HL-60 (cell line): ENCODE results near the gene NUP93.

Source experiments
- DNase-seq, 2 experiments: peaks; one replicate each; pipeline ENCODE4 v3.0.0-alpha.2; 2010 to 2020; ENCODE audit warnings: low read depth in 1 of 2, low spot score in 1 of 2
- H3K27ac ChIP-seq: fragments of 250-450 bp; sonication (Bioruptor Pico); replicated peaks from 2 replicates; pipeline ENCODE4 v1.5.1; 2020; ENCODE audit warnings: mild to moderate bottlenecking, moderate library complexity
- H3K27me3 ChIP-seq: fragments of 250-450 bp; sonication (Bioruptor Pico); 2 replicates; pipeline ENCODE4 v1.5.1; 2021; ENCODE audit warnings: mild to moderate bottlenecking, moderate library complexity; ENCODE audit not compliant: insufficient read depth, poor library complexity, severe bottlenecking
- H3K4me3 ChIP-seq: replicated peaks from 2 replicates; pipeline ENCODE4 v1.5.1; 2011; ENCODE audit warnings: mild to moderate bottlenecking, control low read depth, low read length; ENCODE audit not compliant: insufficient read depth
- CTCF ChIP-seq: IDR thresholded peaks from one replicate; pipeline ENCODE4 v1.5.1; 2011; ENCODE audit warnings: low read length, control low read depth, inconsistent platforms; ENCODE audit not compliant: insufficient read depth
- GABPA ChIP-seq: IDR thresholded peaks from 2 replicates; pipeline ENCODE4 v1.6.1; 2012; ENCODE audit warnings: low read depth
- POLR2AphosphoS5 ChIP-seq: IDR thresholded peaks from 2 replicates; pipeline ENCODE4 v1.6.1; 2012; ENCODE audit warnings: low read depth
- SPI1 ChIP-seq: IDR thresholded peaks from 2 replicates; pipeline ENCODE4 v1.6.1; 2012; ENCODE audit warnings: low read depth, mild to moderate bottlenecking, borderline replicate concordance
- TF ChIP-seq, protein P1 (sequence below): IDR thresholded peaks from 2 replicates; pipeline ENCODE4 v1.6.1; 2012; ENCODE audit warnings: low read depth; ENCODE audit not compliant: insufficient replicate concordance

Gene NUP93

DNA sequence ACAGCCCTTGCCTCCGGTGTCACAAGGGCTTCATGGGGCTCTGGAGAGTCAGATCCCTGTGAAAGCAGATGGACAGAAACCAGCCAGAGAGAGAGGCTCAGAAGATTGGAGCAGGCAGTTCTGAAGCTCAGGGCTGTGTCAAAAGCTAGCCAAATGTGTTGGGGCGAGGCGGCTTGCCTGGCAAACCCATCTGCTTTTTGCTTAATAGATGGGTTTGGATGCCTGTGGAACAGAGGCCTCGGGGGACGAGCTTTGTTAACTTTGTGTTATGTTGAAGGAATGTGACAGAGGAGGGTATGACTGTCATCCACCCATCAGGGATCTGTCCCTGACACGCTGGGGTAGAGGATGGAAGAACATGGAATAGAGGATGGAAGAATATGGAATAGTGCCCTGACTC, 114.1 kb downstream of the NUP93 start:
- no peaks in the 10 kb centered on the region for H3K27me3 ChIP-seq

DNA sequence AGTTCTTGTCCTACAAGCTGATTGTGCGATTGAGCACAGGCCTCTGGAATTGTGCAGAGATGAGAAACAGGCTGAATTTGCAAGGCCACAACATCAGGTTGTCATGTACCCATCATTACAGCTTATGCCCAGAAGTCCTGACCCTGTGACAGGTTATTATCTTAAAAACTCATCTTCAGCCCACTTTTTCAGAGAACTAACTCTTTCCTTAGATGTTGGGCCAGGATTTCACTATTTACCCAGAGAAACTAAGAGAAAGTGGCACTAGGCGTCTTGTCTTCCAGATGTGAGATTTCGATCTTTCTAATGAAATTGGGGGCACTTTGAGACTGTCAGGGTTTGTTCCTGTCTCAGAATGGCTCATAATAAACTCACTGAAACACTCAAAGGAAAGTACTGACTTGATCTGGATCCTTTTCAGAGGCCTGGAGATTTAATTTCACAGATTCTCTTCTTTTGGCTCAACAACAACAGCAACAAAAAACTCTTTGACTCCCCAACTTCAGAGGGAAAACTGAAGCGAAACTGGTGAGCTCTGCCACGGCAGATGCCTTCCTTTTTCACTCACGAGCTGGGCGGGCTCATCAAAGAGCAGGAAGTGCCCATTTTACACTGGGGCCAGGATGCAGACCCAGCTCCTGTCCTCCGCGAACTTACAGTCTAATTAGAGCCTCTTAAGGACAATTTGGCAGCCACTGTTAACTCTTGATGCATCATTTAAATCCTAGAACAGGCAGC, 117.4 kb downstream of the NUP93 start:
- no peak for DNase-seq
- H3K27me3 ChIP-seq: no peaks in the 10 kb centered on the region
- H3K4me3 ChIP-seq: no peak overlapping the region
- no peak overlapping the region for H3K27ac ChIP-seq
- TF ChIP-seq, protein P1, sequence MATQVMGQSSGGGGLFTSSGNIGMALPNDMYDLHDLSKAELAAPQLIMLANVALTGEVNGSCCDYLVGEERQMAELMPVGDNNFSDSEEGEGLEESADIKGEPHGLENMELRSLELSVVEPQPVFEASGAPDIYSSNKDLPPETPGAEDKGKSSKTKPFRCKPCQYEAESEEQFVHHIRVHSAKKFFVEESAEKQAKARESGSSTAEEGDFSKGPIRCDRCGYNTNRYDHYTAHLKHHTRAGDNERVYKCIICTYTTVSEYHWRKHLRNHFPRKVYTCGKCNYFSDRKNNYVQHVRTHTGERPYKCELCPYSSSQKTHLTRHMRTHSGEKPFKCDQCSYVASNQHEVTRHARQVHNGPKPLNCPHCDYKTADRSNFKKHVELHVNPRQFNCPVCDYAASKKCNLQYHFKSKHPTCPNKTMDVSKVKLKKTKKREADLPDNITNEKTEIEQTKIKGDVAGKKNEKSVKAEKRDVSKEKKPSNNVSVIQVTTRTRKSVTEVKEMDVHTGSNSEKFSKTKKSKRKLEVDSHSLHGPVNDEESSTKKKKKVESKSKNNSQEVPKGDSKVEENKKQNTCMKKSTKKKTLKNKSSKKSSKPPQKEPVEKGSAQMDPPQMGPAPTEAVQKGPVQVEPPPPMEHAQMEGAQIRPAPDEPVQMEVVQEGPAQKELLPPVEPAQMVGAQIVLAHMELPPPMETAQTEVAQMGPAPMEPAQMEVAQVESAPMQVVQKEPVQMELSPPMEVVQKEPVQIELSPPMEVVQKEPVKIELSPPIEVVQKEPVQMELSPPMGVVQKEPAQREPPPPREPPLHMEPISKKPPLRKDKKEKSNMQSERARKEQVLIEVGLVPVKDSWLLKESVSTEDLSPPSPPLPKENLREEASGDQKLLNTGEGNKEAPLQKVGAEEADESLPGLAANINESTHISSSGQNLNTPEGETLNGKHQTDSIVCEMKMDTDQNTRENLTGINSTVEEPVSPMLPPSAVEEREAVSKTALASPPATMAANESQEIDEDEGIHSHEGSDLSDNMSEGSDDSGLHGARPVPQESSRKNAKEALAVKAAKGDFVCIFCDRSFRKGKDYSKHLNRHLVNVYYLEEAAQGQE: no peak
- TF ChIP-seq SPI1 (no peak), CTCF (no peak), POLR2AphosphoS5 (no peak), GABPA (no peak)

More for the DNA sequence above, 114.1 kb downstream of the NUP93 start:
- Histone ChIP-seq H3K27ac (no peak overlapping the region), H3K4me3 (no peak overlapping the region)
- TF ChIP-seq SPI1: no peak
- TF ChIP-seq, protein P1: no peak
- no peak for TF ChIP-seq CTCF
- no peak for TF ChIP-seq GABPA
- no peak for TF ChIP-seq POLR2AphosphoS5
- no peak for DNase-seq

DNA sequence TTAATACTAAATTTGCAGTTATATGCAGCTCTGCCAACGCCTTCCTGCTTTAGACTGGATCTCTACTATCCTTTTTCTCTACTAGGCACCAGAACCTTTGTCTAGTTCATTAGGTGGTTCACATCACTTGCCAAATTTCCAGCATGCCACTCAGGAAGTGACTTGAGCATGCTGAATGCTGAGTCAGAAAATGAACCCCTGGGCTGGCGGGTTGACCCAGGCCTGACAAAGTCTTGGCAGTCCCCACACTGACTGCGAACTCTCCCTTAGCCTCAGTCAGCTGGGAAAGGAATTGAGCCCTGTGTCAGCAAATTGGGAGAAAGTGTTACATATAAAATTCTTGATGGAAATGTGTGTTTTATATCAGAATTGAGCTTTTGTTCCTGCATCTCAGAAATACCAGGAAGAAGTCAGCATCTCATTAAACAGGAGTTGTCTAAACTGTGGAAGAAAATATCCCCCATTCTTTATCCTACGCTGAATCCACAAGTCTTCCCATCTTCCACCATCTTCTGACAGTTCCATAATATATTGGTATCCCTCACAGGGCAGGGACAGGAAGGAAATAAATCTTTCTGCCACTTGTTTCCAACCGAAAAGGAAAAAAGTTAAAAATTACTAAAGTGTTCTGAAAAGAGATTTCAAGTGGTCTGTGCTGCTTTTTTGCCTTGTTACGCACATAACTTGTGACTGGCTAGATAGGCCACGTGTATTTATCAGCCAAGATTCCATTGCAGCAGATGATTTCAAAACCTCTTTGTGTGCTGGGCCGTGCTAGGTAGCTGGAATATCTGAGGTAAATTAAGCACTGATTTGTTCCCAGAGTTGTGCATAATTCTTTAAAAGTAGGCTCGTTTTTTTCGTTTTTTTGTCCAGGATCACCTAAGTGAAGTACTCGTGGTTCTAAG, 118.4 kb downstream of the NUP93 start:
- H3K27ac ChIP-seq: no peak overlapping the region
- no peak overlapping the region for H3K4me3 ChIP-seq
- no peak for TF ChIP-seq SPI1
- TF ChIP-seq, protein P1: no peak
- TF ChIP-seq CTCF: no peak
- TF ChIP-seq POLR2AphosphoS5: no peak
- no peak for TF ChIP-seq GABPA
- H3K27me3 ChIP-seq: no peaks in the 10 kb centered on the region
- no peak for DNase-seq
